Activated CD8-positive, alpha-beta memory T cell treated with anti-CD3 and anti-CD28 coated beads, Interleukin-2, amount 50 U/mL, for 4 hours (primary cell): ENCODE results near the gene KRTAP19-8.

Experiments
- DNase-seq: peaks from one replicate; pipeline ENCODE4 v3.0.0-alpha.2; 2020

KRTAP19-8 gene

DNA sequence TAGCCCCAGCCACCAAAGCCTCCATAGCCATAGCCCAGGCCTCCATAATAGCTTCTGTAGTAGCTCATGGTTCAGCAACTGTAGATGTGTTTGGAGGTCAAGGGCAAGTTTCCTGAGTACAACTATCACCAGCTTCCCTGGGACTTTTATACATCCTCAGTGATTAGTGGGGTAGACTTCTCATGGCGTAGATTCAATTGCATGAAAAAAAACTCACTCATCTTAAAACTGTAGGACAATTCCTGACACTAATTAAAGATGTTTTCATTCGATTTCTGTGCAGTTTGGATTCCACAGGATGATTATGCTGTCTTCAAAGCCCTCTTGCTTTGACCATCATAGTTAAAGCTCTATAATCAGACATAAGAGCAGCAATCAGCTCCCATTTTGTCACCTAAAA, at the start of gene KRTAP19-8:
KRTAP19-8 (minus strand) TSS at position 101 of the 400 bp plus-strand sequence; CDS start at position 68, 33 bp downstream.
- DNase-seq, result no peak

GRCh38 chr21:31087639-31088473, 49.6 kb upstream of the KRTAP19-8 start:
- no peak for DNase-seq

DNA sequence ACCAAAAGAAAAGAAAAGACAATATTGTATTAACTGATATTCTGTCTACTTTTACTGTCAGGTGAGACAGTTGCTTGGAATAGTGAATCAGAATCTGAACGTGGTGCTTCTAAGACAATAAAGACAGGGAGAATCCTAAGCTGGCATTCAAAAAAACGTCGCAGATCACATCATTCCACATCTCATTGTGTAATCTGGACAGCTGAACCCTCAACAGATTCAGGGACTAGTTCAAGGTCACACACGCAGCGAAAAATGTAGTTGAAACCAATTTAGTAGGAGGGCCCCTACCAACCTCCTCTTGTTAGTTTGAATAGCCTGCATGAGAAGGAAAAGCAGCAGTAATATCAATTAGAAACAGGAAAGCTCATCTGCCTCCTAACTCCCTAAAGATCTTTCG, 46.4 kb upstream of the KRTAP19-8 start:
- no peak for DNase-seq

GRCh38 chr21:31078796-31079195, 40.5 kb upstream of the KRTAP19-8 start:
- DNase-seq, result no peak

DNA sequence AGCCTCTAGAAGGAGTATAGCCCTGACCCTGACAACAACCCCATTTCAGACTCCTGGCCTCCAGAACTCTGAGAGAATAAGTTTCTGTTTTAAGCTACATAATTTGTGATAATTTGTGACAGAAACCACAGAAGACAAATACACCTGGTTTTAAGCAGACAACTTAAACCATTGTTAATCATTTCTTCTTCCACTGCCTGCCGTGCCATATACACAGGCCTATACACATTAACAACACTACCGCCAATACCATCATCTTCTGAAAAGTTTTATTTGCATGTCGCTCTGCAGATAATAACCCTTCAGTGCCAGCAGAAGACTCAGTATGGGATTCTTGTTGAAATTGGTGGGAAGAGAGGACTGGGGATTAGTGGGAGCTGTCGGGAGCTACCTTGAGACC, 39.9 kb upstream of the KRTAP19-8 start:
- DNase-seq, result no peak

GRCh38 chr21:31075848-31076247, 37.6 kb upstream of the KRTAP19-8 start:
- no peak for DNase-seq

DNA sequence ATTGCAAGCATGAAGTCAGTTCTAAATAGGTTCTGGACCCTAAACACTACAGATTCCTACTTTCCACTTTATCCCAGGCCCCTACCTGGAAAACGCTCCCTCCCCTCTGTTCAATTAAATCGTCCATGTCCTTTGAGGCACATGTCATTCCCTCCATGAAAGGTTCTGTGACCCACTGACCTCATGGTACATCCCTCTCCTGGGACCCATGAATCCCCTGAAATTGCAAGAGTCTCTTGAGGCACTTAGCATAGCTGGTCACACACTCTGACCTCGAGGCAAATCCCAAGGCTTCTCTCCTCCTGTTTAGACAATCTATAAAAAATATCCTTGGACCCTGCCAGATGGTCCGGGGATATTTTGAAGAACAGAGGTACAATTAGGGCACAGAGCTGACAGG, 34.3 kb upstream of the KRTAP19-8 start:
- no peak for DNase-seq

DNA sequence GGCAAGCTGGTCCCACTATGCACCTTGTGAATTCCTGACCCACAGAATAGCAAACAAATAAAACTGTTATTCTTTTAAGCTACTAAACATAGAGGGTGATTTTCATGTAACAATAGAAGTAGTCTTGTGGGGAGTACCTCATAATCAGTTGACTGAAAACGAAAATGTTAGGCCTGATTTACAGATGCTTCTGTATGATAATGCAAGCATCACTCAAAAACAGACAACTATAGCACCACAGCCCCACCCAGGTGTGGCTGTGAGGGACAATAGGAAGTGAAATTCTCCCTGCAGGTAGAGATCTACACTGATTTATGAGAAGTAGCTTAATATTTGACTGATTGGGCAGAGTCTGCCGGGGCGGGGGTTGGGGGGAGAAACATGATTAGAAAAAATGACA, 26.5 kb upstream of the KRTAP19-8 start:
- no peak for DNase-seq

DNA sequence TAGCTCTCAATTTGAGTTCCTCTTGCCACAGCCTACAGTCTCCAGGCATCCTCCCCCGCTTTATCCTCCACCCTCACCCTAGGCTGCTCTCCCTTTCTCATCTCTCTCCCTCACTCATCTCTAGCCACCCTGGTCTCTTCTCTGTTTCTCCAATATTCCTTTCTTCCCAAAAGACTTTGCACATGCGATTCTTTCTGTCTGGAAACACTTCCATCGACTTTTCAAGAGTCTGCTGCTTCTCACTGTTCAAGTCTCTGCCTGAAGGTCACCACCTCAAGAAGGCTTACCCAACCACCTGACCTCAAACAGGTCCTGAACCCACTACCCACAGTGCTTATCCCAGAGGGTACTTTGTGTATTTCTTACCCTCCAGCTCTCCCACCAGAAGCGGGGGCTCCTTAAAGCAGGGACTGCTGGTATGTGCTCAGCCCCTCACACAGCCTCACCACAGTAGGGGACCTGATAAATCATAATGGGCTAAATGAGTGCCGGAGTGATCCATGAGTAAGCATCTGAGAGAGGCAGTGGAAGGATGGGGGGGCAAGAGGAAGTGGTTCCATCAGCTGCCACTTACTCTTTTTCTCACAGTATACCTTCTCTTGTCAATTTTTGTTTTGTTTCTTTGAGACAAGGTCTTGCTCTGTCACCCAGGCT, 14.3 kb upstream of the KRTAP19-8 start:
- DNase-seq, result no peak

DNA sequence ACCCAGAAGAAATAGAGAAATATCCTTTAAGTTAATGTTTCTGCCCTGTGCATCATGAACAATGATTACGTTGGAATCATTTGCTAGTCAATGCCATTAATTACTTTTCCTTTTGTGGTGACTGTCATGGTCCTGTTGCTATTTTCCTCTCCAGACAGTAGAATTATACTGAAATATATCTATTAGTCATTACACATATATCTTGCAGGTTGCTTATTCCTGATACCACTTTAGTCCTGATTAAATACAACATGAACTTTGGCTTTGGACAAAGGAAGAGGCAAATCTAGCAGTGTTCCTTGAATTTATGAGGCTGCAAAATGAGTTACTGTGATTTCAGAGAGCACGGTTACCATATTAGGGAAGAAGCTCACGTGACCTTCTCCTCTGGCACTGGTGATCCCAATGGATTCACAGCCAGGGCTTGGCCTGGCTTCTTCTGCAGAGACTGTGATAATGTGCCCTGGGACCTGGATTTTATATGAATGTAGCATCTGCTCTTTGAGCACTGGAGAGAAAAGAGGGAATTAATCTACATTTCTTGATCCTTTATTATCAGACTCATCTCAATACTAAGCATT, 12.4 kb upstream of the KRTAP19-8 start:
- no peak for DNase-seq

DNA sequence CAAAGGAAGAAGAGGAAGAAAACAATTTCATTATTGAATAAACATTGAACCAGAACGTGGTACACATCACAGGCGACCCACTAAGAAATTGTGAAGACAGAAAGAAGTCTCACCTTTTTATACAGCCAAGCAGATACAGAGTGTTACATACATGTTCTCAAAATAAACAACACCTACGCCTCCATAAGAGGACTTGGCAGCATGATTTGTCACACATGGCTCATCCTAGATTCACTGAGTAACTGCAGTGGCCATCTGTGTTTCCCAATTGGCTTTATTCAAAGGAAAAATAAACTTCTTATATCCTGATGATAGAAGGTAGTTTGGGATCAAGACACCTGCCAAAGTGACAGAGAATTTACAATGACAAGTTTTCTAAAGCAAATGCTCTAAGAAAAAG, 7.6 kb upstream of the KRTAP19-8 start:
- DNase-seq, result no peak

GRCh38 chr21:31043471-31043870, 5.2 kb upstream of the KRTAP19-8 start:
- DNase-seq, result no peak

DNA sequence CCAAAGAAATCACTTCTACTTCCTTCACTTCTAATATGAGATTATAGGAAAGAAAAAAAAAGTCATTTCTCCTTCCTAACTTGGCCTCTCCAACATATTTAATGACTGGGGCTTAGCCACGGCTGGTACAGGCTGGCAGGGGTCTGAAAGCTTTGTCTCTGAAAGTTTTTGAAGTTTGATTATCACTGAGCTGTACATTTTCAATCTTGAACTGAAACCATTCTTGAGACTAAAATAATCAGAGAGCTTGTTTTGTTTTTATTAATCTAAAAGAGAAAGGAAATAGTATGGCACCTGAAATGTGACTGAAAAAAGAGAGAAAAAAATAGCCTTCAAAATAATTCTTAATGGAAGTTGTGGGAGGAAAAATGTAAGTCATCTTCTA, 3.8 kb upstream of the KRTAP19-8 start:
- no peak for DNase-seq

DNA sequence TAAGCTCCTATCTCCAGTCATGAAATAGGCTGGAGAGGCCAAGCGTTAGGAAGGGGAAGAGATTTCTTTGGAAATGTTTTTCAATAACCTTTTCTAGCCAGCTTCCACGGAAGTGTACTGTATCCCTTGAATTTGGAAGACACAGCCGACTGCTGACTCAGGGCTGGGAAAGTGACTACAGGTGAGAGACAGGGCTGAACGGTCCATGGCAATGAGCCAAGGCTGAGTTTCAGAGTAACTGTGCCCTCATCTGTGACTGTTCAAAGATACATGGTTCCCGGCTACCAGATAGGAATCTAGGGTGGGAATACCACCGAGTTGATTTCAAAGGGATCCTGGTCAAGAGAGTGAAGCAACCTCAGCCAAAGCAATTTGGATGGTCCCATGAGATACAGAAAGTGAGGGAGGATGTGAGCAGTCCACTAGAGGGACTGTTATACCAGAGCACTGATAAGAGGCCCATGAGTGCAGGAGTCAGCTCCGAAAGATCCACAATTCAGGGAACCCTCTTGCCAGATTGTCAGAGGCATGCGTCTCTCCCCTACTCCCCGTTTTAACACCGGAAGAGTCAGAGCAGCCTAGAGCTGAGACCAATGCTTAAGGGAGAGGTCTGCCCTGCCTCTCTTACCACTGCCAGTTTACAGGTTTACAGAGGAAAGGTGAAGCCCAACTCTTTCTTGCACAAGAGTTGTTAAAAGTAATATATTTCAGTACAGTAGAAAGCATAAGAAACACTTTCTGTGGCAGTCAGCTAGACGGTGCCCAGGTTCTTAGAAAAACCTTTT, 3.2 kb upstream of the KRTAP19-8 start:
- no peak for DNase-seq

DNA sequence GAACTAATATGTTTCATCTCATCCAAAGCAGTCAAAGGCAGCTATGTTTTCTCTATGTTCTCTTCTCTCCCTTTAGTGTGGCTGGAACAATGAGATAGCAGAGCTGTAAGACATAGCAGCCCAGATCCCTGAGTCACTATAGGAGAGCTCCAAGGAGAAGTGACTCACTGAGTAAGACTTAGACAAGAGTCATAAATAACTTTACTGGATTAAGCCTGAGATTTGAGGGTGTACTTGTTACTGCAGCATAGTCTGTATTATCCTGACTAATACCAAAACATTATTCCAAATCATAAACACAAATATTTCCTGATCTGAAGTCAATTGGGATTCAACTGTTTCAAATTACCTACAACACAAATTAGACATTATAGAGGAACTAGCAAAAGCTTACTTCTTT, 3.9 kb downstream of the KRTAP19-8 start:
- no peak for DNase-seq

DNA sequence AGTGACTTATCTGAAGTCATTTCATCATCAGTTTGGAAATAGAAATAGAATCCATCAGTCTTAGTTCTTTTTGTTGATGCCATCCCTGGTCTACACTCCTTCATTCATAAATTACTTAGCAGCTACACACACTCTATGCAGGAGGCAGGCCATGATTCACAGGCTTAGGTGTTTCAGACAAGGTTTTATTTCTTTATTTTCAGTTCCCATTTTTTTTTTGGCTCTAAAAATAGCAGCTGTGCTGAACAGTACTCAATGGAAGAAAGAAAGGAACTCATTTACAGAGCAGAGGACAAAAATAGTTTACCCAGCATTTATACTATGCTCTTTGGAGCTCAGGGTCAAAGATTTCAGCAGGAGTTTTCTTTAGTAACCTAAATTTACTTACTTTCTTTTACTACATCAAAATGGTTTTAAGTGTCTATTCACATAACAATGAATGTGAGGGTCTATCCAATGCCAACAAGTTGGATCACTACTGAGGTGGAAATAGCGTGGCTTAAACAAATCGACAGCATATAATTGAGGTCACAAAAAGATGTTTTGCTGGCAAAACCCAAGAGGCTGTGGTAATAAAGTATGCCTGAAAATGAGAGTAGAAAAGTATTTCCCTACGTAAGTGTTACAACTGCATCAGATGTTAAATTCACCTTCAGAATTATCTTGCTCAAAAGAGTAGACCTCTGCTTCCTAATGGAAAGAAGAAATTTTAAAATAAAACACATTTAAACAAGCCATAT, 7.7 kb downstream of the KRTAP19-8 start:
- no peak for DNase-seq

DNA sequence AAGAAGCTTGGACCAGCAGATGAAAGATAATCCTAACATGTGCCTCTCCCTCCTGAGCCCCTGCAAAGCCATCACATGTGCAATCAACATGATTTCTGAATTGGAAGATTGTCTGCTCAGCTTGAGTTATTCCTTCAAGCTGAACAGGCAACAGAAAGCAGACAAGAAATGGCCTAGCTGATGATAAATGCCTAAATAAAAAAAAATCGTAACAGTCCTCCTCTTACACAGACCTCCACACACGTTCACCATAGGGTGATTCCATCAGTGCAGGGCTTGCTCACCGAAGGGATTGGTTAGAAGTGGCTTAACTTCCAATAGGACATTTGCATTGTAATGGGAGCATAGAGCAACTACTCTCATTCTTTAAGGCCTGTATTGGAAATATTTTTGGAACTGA, 14.6 kb downstream of the KRTAP19-8 start:
- no peak for DNase-seq

DNA sequence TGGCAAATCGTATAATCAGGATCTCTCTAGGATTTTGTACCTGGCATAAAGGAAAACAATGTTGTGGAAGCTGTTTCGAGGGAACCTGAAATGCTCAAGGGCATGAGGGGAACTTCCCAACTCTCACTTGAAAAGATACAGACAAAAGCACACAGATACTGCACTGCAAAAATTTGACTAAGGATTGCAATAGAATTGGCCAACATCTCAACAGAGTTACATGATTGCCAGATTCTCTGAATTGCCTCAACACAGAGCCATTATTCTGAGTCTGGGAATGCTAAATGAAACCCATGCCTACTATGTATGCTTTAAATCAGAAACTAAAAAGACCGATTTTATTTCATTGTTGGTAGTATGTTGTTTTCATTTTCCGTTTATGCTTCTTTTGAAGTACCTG, 16.0 kb downstream of the KRTAP19-8 start:
- DNase-seq, result no peak

GRCh38 chr21:31018232-31018631, 20.0 kb downstream of the KRTAP19-8 start:
- no peak for DNase-seq

- DNase-seq, result no peak
Observed at GRCh38 chr21:31014891-31015290, 23.4 kb downstream of the KRTAP19-8 start.

- no peak for DNase-seq
Observed at GRCh38 chr21:31012133-31013089, 25.9 kb downstream of the KRTAP19-8 start.
